ENCODE data around the gene CNPY3.
"Not testable (repeated sequence)": the region's sequence is repeated elsewhere in the genome, so short reads cannot be mapped to it uniquely, and the experiment has no call there.

The CNPY3 gene

DNA sequence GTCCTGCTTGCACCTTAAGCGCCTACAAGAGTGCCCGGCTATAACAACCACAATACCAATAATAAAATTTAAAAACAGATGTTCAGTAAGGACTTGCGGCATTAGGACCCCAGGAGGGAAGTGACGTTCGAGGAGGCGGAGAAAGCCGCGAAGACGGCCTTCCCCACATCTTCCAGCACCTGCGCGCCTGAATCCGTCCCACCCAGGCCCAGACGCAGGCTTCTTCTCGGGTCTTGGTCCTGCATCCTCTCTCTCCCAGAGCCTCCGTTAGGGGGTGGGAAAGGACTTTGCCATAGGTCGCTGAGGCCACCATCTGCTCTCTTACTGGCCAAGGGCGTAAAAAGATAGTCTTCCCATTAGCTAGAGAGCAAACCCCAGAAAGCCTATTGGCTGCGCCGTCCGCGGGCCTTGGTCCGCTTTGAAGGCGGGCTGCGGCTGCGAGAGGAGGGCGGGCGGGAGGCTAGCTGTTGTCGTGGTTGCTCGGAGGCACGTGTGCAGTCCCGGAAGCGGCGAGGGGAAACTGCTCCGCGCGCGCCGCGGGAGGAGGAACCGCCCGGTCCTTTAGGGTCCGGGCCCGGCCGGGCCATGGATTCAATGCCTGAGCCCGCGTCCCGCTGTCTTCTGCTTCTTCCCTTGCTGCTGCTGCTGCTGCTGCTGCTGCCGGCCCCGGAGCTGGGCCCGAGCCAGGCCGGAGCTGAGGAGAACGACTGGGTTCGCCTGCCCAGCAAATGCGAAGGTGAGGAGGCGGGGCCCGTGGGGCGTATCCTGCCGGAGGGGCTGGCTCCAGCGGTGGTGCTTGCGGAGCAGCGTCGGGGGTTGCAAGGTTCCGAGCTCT is at the start of gene CNPY3:
TSS of gene CNPY3 (plus strand) at position 495 of the 835 bp plus-strand sequence. CDS start at position 586, 91 bp downstream.
- peak; percentile 94 for DNase-seq (ENCODE audit: low spot score)

DNA sequence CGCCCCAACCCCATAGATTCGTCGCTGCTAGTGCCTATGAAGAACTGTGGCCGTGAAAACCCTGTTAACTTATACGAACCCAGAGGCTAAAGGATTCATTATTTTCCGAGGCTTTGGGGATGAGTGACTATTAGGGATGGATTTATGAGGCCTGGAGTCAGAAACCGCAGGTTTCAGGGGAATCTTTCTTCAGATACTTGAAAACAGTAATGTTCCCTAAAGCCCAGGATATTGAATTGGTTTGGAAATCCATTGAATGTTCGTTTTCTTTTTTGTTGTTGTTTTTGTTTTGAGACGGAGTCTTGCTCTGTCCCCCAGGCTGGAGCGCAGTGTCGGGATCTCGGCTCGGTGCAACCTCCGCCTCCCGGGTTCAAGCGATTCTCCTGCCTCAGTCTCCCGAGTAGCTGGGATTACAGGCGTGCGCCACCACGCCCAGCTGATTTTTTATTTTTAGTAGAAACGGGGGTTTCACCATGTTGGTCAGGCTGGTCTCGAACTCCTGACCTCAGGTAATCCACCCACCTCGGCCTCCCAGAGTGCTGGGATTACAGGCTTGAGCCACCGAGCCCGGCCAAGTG is 49.0 kb upstream of the CNPY3 start:
- DNase-seq (ENCODE audit: low spot score), result not testable (repeated sequence)

More for the DNA sequence above, at the start of gene CNPY3:
- TF ChIP-seq, protein P1, sequence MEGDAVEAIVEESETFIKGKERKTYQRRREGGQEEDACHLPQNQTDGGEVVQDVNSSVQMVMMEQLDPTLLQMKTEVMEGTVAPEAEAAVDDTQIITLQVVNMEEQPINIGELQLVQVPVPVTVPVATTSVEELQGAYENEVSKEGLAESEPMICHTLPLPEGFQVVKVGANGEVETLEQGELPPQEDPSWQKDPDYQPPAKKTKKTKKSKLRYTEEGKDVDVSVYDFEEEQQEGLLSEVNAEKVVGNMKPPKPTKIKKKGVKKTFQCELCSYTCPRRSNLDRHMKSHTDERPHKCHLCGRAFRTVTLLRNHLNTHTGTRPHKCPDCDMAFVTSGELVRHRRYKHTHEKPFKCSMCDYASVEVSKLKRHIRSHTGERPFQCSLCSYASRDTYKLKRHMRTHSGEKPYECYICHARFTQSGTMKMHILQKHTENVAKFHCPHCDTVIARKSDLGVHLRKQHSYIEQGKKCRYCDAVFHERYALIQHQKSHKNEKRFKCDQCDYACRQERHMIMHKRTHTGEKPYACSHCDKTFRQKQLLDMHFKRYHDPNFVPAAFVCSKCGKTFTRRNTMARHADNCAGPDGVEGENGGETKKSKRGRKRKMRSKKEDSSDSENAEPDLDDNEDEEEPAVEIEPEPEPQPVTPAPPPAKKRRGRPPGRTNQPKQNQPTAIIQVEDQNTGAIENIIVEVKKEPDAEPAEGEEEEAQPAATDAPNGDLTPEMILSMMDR (IDR thresholded peaks at IDR 0.05; ENCODE audit: extremely low read depth, missing control alignments), result no peak

DNA sequence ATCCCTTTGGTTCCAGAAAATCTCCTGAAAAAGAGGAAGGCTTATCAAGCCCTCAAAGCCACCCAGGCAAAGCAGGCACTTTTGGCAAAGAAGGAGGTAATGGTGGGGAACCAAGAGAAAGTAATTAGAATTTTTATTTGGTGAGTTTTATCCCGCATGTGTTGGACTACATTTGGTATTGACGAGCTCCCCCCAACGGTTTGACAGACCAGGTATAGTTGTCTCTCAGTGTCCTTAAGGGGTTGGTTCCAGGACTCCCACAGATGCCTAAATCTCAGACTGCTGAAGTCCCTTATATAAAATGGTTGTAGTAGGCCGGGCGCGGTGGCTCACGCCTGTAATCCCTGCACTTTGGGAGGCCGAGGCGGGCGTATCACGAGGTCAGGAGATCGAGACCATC is 48.4 kb upstream of the CNPY3 start:
- DNase-seq (ENCODE audit: low spot score), result not testable (repeated sequence)

DNA sequence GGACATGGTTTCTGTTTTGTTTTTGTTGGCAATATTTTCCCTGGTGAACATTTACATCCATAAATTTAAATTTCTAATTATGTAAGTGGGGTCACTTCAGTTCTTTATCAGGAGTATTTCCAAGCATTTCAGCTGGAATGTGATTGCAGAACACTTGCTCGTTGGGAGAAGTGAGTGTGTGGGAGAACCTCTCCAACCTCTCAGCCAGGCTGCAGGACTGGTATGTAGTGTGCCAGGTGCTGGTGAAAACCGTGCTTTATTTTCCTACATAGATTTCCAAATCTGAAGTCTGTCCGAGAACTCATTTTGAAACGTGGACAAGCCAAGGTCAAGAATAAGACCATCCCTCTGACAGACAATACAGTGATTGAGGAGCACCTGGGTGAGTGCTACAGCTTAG is 43.6 kb upstream of the CNPY3 start:
- no peak for DNase-seq (ENCODE audit: low spot score)
- TF ChIP-seq, protein P1 (IDR thresholded peaks at IDR 0.05; ENCODE audit: extremely low read depth, missing control alignments), result no peak

DNA sequence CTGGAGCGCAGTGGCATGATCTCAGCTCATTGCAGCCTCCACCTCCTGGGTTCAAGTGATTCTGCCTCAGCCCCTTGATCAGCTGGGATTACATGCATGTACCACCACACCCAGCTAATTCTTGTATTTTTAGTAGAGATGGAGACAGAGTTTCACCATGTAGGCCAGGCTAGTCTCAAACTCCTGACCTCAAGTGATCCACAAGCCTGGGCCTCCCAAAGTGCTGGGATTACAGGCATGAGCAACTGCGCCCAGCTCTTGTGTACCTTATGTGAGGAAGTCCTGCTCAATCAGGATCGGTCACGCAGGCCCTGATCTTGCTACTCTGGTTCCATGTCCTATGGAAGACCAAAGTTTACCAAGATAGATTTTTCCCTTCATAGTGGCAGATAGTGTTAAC is 41.1 kb upstream of the CNPY3 start:
- DNase-seq (ENCODE audit: low spot score), result not testable (repeated sequence)

DNA sequence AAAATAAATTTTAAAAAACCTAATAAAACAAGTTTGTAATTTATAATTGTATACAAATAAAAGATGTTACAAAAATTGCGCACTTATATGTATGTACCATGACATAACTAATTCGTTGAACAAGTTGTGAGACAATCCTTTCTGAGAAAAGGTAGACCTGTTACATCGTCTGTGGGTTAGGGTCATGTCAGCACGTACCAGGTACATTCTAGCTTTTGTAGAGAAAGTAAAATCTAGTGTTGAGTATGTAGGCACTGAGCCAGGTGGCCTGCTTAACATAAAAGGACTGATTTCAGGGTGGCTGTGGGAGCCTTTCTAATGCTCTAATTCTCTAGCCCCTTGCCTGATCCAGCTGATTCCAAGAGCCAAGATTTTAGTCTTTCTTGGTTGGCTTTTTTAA is 39.5 kb upstream of the CNPY3 start:
- DNase-seq (ENCODE audit: low spot score), result no peak

DNA sequence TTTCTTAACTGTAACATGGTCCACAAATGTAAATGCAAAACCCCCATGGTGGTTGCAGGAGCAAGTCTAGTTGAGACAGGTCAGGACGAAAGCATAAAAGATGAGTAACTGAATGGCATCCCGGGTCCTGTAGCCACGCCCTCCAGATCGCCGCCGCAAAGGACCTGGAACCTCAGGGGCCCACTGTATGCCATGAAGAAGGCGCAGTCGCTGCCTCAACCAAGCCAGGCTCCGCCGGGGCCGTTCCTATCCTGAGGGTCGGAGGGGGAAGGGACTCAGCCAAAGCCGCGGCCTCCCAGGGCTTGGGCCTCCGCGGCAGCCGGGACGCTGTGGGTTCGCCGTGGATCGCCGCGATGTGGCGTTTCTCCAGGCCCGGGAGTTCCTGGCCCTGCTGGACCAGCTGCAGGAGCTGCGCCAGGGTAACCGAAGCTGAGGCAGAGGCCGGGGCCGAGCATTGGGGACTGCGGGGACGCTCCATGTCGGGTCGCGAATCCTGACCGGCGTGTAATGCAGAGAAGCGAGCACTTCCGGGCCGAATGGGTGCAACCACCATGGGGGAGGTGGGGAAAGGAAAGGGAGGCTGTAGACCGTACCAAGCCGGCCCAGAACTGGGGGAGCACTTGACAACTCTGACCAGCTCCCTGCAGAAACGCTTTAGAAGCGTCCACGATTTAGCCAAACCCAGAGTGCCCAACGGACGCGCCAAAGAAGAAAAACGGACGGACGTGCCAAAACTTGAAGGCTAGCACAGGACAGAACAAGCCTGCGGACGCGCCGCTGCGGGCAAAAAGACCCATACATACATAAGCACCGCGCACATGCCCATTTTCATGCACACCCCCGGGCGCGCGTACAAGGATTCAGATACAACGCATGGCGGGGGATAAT is 38.7 kb upstream of the CNPY3 start:
- peak; percentile 92 for DNase-seq (ENCODE audit: low spot score)
- TF ChIP-seq, protein P1 (IDR thresholded peaks at IDR 0.05; ENCODE audit: extremely low read depth, missing control alignments), result no peak

More for the DNA sequence above, 39.5 kb upstream of the CNPY3 start:
- TF ChIP-seq, protein P1 (IDR thresholded peaks at IDR 0.05; ENCODE audit: extremely low read depth, missing control alignments), result no peak

DNA sequence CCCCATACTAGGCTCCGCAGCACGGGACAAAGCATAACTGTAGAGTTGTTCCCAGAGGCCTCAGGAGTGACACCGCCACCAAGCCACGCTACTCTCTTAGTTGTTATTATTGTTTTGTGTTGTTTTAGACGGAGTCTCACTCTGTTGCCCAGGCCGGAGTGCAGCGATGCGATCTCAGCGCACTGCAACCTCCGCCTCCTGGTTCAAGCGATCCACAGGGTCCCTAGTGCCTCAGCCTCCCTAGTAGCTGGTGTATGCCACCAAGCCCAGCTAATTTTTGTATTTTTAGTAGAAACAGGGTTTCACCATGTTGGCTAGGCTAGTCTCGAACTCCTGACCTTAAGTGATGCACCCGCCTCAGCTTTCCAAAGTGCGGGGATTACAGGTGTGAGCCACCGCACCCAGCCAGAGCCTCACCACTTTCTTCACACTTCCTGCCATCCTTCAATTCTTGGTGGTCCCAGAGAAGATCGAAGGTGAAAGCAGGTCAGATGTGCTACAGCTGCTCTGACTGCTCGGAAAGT is 38.0 kb upstream of the CNPY3 start:
- TF ChIP-seq, protein P1 (IDR thresholded peaks at IDR 0.05; ENCODE audit: extremely low read depth, missing control alignments), result no peak
- DNase-seq (ENCODE audit: low spot score), result no peak

DNA sequence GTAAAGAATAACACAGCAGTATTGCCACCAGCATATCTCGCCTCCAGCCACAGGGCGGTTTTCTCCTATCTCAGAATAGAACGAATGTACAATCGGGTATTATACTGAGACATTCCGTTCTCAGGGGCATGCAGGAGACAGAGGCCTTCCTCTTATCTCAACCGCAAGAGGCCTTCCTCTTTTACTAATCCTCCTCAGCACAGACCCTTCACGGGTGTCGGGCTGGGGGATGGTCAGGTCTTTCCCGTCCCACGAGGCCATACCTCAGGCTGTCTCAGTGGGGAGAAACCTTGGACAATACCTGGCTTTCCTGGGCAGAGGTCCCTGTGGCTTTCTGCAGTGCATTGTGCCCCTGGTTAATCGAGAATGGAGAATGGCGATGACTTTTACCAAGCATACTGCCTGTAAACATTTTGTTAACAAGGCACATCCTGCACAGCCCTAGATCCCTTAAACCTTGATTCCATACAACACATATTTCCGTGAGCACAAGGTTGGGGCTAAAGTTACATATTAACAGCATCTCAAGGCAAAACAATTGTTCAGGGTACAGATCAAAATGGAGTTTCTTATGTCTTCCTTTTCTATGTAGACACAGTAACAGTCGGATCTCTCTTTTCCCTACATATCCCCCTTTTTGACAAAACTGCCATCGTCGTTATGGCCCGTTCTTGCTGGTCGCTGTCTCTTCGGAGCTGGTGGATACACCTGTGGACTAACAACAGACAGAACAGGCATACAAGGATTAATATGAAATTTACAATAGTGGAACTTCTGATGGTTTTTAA is 35.0 kb upstream of the CNPY3 start:
- DNase-seq (ENCODE audit: low spot score), result not testable (repeated sequence)
